Globus pallidus (tissue), 1 donor: ENCODE results near the gene SAFB2.

Source experiments
- DNase-seq: peaks from one replicate; pipeline ENCODE4 v3.0.0-alpha.2; 2015; ENCODE audit warnings: low spot score

The SAFB2 gene

DNA sequence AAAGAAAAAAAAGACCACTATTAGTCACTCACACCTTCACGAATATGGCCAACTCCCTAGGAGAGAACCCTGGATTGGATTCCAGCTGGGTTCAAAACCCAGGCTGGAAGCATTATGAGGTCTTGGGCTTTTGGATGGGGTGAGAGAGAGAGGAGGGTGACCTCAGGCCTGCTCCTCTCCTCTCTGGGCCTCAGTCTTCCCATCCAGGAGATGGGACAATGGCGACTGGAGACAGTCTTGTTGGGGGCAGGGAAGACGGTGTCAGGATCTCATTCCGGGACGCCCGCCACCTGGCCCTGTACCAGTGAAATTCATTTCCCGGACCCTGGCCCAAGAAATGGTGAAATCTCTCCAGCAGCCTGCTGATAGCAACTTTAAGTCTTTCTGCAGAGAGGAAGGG, 81.1 kb downstream of the SAFB2 start:
- no peak for DNase-seq

DNA sequence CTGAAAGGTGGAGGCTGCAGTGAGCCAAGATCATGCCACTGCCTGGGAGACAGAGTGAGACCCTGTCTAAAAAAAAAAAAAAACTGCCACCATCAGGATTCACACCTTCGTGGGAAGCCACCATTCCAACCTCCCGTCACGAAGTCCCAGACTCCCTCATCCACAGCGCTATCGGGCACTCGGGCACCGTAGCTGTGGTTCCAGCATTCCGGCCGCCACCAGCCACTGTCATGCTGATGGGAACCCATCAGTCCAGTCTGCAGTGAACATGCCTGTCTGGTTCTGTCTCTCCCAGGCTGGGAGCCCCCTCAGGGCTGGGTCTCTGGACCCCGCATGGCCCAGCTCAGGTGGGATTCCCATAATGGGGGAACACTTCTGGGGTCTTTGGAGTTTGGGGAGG, 82.4 kb downstream of the SAFB2 start:
- no peak for DNase-seq

DNA sequence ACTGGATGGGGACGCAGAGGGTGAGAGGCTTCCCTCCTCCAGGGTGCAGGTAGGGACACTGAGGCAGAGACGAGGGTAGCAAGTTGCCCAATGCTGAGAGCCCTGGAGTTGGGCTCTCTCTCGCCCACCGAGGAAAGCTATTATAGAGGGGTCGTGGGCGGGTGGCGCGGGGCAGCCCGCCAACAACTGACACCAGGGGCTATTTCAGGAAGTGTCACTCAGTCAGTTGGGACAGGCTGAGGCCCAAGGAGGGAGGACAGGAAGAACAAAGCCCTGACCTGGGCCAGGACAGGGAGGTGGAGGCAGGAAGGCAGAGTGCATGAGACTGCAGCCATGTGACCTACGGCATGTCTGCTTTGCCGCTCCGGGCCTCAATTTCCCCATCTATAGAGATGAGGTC, 84.7 kb downstream of the SAFB2 start:
- DNase-seq = no peak
